K562 (cell line): ENCODE data around the gene ZNF200. TPM values are rescaled to one million over a fixed set of nuclear protein-coding genes. Genes with fewer than 3 reads are reported as not detected.

Experiments used
- ATAC-seq: fragments of 200-7000 bp; cut with Tn5 transposase; 3 replicates; pipeline ENCODE4 v1.9.1; 2020; ENCODE audit warnings: moderate library complexity
- BruUV-seq: library from RNA; stranded (reverse); fragments of 400-500 nt; replicated peaks from 2 replicates; lab custom pipeline; 2021; lab: Mats Ljungman, UMichigan
- CTCF ChIA-PET: fragments of 300-600 bp; formaldehyde crosslinking; extraction: SDS; loops from one replicate; lab custom pipeline; 2021; ENCODE audit warnings: low intra/inter-chr PET ratio; lab: Yijun Ruan, JAX
- POLR2A ChIA-PET: fragments of 300-600, 350-650 bp; sonication (Branson Sonifier 250); formaldehyde crosslinking; extraction: SDS; loops from one replicate; lab custom pipeline; 2021; ENCODE audit warnings: antibody characterized with exemption, inconsistent platforms; lab: Yijun Ruan, JAX
- DNase-seq, 4 experiments: peaks; one replicate each; pipeline versions ENCODE4 v3.0.0 to v3.0.0-alpha.2; 2011 to 2018; ENCODE audit warnings: low spot score in 3 of 4, mixed read lengths in 3 of 4; ENCODE audit errors: extremely low read depth in 1 of 4
- FAIRE-seq: peaks from 2 replicates; lab custom pipeline; 2011; peaks lifted over from hg19 to GRCh38; lab: Jason Lieb, UNC
- H2AFZ ChIP-seq: 2 replicates; pipeline ENCODE4 v1.6.0; 2011; ENCODE audit warnings: low read depth, low read length, control low read depth, inconsistent platforms
- H3K27ac ChIP-seq: fragments of 200-600 bp; 3 replicates; pipeline ENCODE4 v1.8.0; 2011; ENCODE audit warnings: low read depth, mild to moderate bottlenecking, control low read depth, inconsistent platforms, low read length, moderate library complexity, mixed read lengths; ENCODE audit errors: extremely low read depth
- H3K27me3 ChIP-seq, 2 experiments: fragments of 300-600 bp in 1 of 2; 2 replicates in 1 of 2; 3 replicates in 1 of 2; pipeline versions ENCODE4 v1.6.0 to v1.8.0; 2011; ENCODE audit warnings: inconsistent platforms in 2 of 2, low read length in 2 of 2, mild to moderate bottlenecking in 1 of 2, mixed read lengths in 1 of 2, moderate library complexity in 1 of 2; ENCODE audit not compliant: control insufficient read depth in 2 of 2, insufficient read depth in 2 of 2
- H3K36me3 ChIP-seq: fragments of 300-600 bp; 3 replicates; pipeline ENCODE4 v1.8.0; 2011; ENCODE audit warnings: mild to moderate bottlenecking, low read length, inconsistent platforms; ENCODE audit not compliant: control insufficient read depth, insufficient read depth
- H3K4me1 ChIP-seq, 2 experiments: fragments of 200-600 bp in 1 of 2; replicated peaks in 1 of 2; 2 replicates in 1 of 2; 3 replicates in 1 of 2; pipeline versions ENCODE4 v1.5.1 to v1.8.0; 2011; ENCODE audit warnings: inconsistent platforms in 2 of 2, low read length in 2 of 2, mild to moderate bottlenecking in 1 of 2, mixed read lengths in 1 of 2, moderate library complexity in 1 of 2; ENCODE audit not compliant: control insufficient read depth in 2 of 2, insufficient read depth in 2 of 2
- H3K4me2 ChIP-seq: 2 replicates; pipeline ENCODE4 v1.6.1; 2011; ENCODE audit warnings: low read length, control low read depth, inconsistent platforms, mixed read lengths; ENCODE audit not compliant: insufficient read depth
- H3K4me3 ChIP-seq: fragments of 200-600 bp; sonication (generic), shearing (Covaris generic); 2 replicates; pipeline ENCODE4 v1.5.1; 2016; ENCODE audit warnings: control low read depth, inconsistent platforms
- H3K79me2 ChIP-seq: fragments of 200-600 bp; 3 replicates; pipeline ENCODE4 v1.8.0; 2011; ENCODE audit warnings: low read length, inconsistent platforms; ENCODE audit not compliant: control insufficient read depth, insufficient read depth
- H3K9ac ChIP-seq, 2 experiments: 2 replicates each; pipeline versions ENCODE4 v1.6.0 to v1.6.1; 2011; ENCODE audit warnings: low read depth in 2 of 2, low read length in 2 of 2, control low read depth in 1 of 2, inconsistent platforms in 1 of 2, mild to moderate bottlenecking in 1 of 2, mixed read lengths in 1 of 2; ENCODE audit not compliant: insufficient read depth in 1 of 2
- H3K9me1 ChIP-seq: one replicate; pipeline ENCODE4 v1.6.0; 2011; ENCODE audit warnings: inconsistent platforms, mild to moderate bottlenecking, low read length, moderate library complexity; ENCODE audit not compliant: control insufficient read depth, insufficient read depth
- H3K9me3 ChIP-seq: replicated peaks from 2 replicates; pipeline ENCODE4 v1.5.1; 2011; ENCODE audit warnings: low read depth, low read length, inconsistent platforms; ENCODE audit not compliant: control insufficient read depth, insufficient read depth
- H4K20me1 ChIP-seq: replicated peaks from 2 replicates; pipeline ENCODE4 v1.6.1; 2011; ENCODE audit warnings: low read length, inconsistent platforms, mixed read lengths; ENCODE audit not compliant: control insufficient read depth, insufficient read depth
- PHB ChIP-seq: fragments of 250-450 bp; sonication (Bioruptor Pico); IDR thresholded peaks from 2 replicates; pipeline ENCODE4 v1.5.0; 2021
- SIN3B ChIP-seq: fragments of 450-650 bp; IDR thresholded peaks from 2 replicates; pipeline ENCODE4 v1.6.1; 2017; ENCODE audit warnings: low read depth, mild to moderate bottlenecking, moderate library complexity
- ZNF121 ChIP-seq: sonication (generic); formaldehyde crosslinking; conservative IDR thresholded peaks from 2 replicates; pipeline ENCODE4 v1.8.0; 2022; ENCODE audit warnings: missing genetic modification reagents
- ZNF239 ChIP-seq: fragments of 250-450 bp; sonication (Bioruptor Pico); IDR thresholded peaks from 2 replicates; pipeline ENCODE4 v1.4.0; 2020; ENCODE audit warnings: mild to moderate bottlenecking
- ZNF551 ChIP-seq: fragments of 250-450 bp; sonication (Bioruptor Pico); IDR thresholded peaks from 2 replicates; pipeline ENCODE4 v1.5.0; 2021; ENCODE audit warnings: mild to moderate bottlenecking, moderate library complexity
- WGBS: fragments of 100-300 bp; shearing (Covaris generic); methylation state at CpG from one replicate; pipeline ENCODE4 v1.1.6; 2016; ENCODE audit warnings: low coverage, mixed read lengths; ENCODE audit not compliant: insufficient coverage; ENCODE audit errors: missing lambda C conversion rate; 5-methylcytosine and 5-hydroxymethylcytosine counted together
- in situ Hi-C: fragments of 300-500 bp; cut with MboI; formaldehyde crosslinking; loops from 4 replicates; pipeline ENCODE4 v1.15.0; 2018; ENCODE audit warnings: inconsistent platforms, mixed read lengths
- intact Hi-C: fragments of 100-400 bp; cut with micrococcal nuclease; formaldehyde crosslinking; loops from 2 replicates; pipeline ENCODE4 v1.14.2; 2022
- polyA plus RNA-seq, 8 experiments: library from polyadenylated mRNA; depleted of rRNA in 4 of 8; stranded (reverse) in 5 of 8; unstranded in 3 of 8; fragments of >200 nt; fragmentation: Nextera tagmentation in 2 of 8; fragmentation: Illumina TruSeq in 1 of 8; extraction: Ambion mirVana in 2 of 8; extraction: Trizol in 1 of 8; gene quantifications; 2 replicates each; pipeline versions ENCODE4 v1.2.1 to v1.2.3, GENCODE V29; 2011 to 2014; ENCODE audit warnings: inconsistent platforms in 1 of 8, missing spikeins in 1 of 8
- total RNA-seq, 7 experiments: library from RNA; depleted of rRNA in 6 of 7; stranded (reverse); fragments of >200 nt in 6 of 7; fragmentation: Illumina TruSeq in 2 of 7; extraction: Trizol in 2 of 7; gene quantifications; 2 replicates each; pipeline versions ENCODE4 v1.2.1 to v1.2.3, GENCODE V29; 2011 to 2021; ENCODE audit warnings: low replicate concordance in 1 of 7
- TF ChIP-seq, protein P1 (sequence below), 2 experiments: fragments of 150-350 bp in 1 of 2; IDR thresholded peaks; 2 replicates each; pipeline ENCODE4 v1.6.1; 2012 to 2016; ENCODE audit warnings: low read depth in 2 of 2, low read length in 2 of 2, mild to moderate bottlenecking in 1 of 2, moderate library complexity in 1 of 2
- TF ChIP-seq, protein P2 (sequence below): fragments of 250-450 bp; sonication (Bioruptor Pico); IDR thresholded peaks from 2 replicates; pipeline ENCODE4 v1.5.1; 2021; ENCODE audit warnings: mild to moderate bottlenecking

Gene ZNF200
- total and polyA plus RNA-seq, 9 of the 15 experiments (the other 6 are each of a cell fraction or from before 2014, with no cell fraction given) = 4.8 to 14.5 (median 9.2) TPM

DNA sequence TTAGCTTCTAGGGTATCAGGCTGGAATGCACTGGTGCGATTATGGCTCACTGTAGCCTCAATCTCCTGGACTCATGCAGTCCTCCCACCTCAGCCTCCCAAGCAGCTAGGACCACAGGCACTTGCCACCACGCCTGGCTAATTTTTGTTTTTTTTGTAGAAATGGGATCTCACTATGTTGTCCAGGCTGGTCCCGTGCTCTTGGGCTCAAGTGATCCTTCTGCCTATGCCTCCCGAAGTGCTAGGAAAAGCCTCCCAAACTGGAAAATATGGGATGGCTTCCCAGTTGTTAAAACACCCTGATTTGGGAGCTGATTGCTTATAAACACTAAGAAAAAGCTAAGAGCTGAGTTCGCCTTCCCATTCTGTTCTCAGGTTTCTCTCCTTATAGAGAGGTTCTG is 41.7 kb upstream of the ZNF200 start:
- in situ Hi-C loops = no loop called here
- H3K79me2 ChIP-seq = no peaks in the 10 kb centered on the region
- no peaks in the 10 kb centered on the region for H3K9me1 ChIP-seq
- H4K20me1 ChIP-seq = no peaks in the 10 kb centered on the region
- intact Hi-C loops = no loop called here
- H3K9me3 ChIP-seq = no peaks in the 10 kb centered on the region
- H3K27ac ChIP-seq = no peak overlapping the region
- no TSS peak for BruUV-seq
- no peak overlapping the region for H3K9ac ChIP-seq
- DNase-seq (no peak), ATAC-seq (no peak), FAIRE-seq (no peak)
- WGBS = 8% methylated on average over 5 of the region's 5 CpGs
- H3K27me3 ChIP-seq = no peaks in the 10 kb centered on the region
- H2AFZ ChIP-seq = no peak overlapping the region
- no peaks in the 10 kb centered on the region for H3K36me3 ChIP-seq
- TF ChIP-seq ZNF121 (CRISPR knock-in tag) = peak; percentile 77
- no peak for TF ChIP-seq SIN3B
- no peak overlapping the region for H3K4me3 ChIP-seq
- no peak overlapping the region for H3K4me2 ChIP-seq
- H3K4me1 ChIP-seq = no peaks in the 10 kb centered on the region; a peak in 1 of 5 replicates
- POLR2A ChIA-PET = interaction anchor here (1.4 kb wide), 1 partner anchor 9 kb away, joined by 6 read pairs; no protein-coding TSS in a partner anchor
- CTCF ChIA-PET = interaction anchor here (0.6 kb wide), 1 partner anchor 125 kb away, joined by 3 read pairs; no protein-coding TSS in a partner anchor

DNA sequence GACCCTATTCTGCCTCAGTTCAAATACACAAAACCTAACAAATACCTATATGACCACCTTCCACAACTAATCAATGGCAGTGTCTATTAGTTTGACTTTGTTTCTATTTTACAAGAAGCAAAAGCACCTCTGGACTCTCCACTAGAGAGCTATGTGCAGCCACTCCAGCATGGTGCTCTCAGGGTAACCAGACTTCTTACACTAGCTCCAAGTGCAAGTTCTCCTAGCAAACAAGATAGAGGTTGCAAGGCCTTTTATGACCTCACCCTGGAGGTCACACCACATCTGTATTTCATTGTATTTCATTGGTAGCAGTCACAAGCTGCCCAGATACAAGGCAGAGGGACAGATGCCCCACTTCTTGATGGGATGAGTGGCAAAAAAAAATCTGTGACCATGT is 40.0 kb upstream of the ZNF200 start:
- Histone ChIP-seq H3K79me2 (no peaks in the 10 kb centered on the region), H3K9me3 (0 out of 2 replicates have a peak, but pooled peaks cover 1% of the 10 kb centered on the region), H3K4me1 (no peaks in the 10 kb centered on the region; a peak in 1 of 5 replicates), H3K9ac (no peak overlapping the region), H3K36me3 (no peaks in the 10 kb centered on the region), H3K4me2 (no peak overlapping the region; the same call in 1 of the 2 replicates), H3K27me3 (no peaks in the 10 kb centered on the region), H4K20me1 (no peaks in the 10 kb centered on the region), H2AFZ (no peak overlapping the region), H3K9me1 (no peaks in the 10 kb centered on the region), H3K27ac (no peak overlapping the region), H3K4me3 (no peak overlapping the region)
- ATAC-seq (peak; percentile 39; the same call in 2 of the 3 replicates), FAIRE-seq (peak; percentile 40), DNase-seq (no peak)
- TF ChIP-seq ZNF551 (no peak), PHB (CRISPR knock-in tag) (no peak), ZNF239 (CRISPR knock-in tag) (no peak)
- TF ChIP-seq, protein P1, sequence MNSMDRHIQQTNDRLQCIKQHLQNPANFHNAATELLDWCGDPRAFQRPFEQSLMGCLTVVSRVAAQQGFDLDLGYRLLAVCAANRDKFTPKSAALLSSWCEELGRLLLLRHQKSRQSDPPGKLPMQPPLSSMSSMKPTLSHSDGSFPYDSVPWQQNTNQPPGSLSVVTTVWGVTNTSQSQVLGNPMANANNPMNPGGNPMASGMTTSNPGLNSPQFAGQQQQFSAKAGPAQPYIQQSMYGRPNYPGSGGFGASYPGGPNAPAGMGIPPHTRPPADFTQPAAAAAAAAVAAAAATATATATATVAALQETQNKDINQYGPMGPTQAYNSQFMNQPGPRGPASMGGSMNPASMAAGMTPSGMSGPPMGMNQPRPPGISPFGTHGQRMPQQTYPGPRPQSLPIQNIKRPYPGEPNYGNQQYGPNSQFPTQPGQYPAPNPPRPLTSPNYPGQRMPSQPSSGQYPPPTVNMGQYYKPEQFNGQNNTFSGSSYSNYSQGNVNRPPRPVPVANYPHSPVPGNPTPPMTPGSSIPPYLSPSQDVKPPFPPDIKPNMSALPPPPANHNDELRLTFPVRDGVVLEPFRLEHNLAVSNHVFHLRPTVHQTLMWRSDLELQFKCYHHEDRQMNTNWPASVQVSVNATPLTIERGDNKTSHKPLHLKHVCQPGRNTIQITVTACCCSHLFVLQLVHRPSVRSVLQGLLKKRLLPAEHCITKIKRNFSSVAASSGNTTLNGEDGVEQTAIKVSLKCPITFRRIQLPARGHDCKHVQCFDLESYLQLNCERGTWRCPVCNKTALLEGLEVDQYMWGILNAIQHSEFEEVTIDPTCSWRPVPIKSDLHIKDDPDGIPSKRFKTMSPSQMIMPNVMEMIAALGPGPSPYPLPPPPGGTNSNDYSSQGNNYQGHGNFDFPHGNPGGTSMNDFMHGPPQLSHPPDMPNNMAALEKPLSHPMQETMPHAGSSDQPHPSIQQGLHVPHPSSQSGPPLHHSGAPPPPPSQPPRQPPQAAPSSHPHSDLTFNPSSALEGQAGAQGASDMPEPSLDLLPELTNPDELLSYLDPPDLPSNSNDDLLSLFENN (IDR thresholded peaks at IDR 0.05; ENCODE audit: low read depth in 2 of 2, low read length in 2 of 2) = no peak
- TF ChIP-seq, protein P2, sequence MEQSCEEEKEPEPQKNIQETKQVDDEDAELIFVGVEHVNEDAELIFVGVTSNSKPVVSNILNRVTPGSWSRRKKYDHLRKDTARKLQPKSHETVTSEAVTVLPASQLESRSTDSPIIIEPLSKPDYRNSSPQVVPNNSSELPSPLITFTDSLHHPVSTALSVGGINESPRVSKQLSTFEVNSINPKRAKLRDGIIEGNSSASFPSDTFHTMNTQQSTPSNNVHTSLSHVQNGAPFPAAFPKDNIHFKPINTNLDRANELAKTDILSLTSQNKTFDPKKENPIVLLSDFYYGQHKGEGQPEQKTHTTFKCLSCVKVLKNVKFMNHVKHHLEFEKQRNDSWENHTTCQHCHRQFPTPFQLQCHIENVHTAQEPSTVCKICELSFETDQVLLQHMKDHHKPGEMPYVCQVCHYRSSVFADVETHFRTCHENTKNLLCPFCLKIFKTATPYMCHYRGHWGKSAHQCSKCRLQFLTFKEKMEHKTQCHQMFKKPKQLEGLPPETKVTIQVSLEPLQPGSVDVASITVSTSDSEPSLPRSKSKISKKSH = no peak
- no TSS peak for BruUV-seq
- in situ Hi-C loops = no loop called here
- POLR2A ChIA-PET = no interaction called here
- intact Hi-C loops = no loop called here
- CTCF ChIA-PET = no interaction called here
